ENCODE results near the gene GAS2.

- TF ChIP-seq, protein P1, sequence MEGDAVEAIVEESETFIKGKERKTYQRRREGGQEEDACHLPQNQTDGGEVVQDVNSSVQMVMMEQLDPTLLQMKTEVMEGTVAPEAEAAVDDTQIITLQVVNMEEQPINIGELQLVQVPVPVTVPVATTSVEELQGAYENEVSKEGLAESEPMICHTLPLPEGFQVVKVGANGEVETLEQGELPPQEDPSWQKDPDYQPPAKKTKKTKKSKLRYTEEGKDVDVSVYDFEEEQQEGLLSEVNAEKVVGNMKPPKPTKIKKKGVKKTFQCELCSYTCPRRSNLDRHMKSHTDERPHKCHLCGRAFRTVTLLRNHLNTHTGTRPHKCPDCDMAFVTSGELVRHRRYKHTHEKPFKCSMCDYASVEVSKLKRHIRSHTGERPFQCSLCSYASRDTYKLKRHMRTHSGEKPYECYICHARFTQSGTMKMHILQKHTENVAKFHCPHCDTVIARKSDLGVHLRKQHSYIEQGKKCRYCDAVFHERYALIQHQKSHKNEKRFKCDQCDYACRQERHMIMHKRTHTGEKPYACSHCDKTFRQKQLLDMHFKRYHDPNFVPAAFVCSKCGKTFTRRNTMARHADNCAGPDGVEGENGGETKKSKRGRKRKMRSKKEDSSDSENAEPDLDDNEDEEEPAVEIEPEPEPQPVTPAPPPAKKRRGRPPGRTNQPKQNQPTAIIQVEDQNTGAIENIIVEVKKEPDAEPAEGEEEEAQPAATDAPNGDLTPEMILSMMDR (IDR thresholded peaks at IDR 0.05) = no peak
- TF ChIP-seq POLR2A (IDR thresholded peaks at IDR 0.05) (no peak), EP300 (IDR thresholded peaks at IDR 0.05) (no peak)
These were observed 130.6 kb downstream of the GAS2 start for GRCh38 chr11:22797047-22797446.
